Effector CD4-positive, alpha-beta T cell (primary cell): ENCODE data around the gene SETD1A.

ENCODE experiments used
- DNase-seq: peaks from one replicate; pipeline ENCODE4 v3.0.0-alpha.2; 2020

Gene SETD1A

DNA sequence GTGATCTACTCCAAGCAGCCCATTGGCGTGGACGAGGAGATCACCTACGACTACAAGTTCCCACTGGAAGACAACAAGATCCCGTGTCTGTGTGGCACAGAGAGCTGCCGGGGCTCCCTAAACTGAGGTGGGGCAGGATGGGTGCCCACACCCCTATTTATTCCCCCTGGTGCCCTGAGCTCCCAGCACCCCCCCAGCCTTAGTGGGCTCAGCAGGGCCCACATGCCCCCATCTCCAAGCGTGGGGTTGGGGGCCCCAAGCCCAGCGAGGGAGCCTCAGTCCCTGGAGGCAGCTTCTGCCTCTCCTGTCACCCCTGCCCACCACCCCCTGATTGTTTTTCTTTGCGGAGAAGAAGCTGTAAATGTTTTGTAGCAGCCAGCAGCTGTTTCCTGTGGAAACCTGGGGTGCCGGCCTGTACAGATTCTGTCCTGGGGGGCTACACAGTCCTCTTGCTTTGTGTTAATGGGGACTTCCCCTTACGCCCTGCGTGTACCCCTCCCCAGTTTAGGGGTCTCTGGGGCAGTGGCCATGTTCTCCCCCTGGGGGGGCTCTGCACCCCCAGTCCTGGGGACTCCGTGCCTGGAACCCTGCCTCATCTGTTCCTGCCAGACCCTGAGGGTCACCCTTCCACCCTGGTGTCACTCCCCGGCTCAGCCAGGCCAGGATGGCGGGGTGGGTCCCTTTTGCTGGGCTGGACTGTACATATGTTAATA, 26.5 kb downstream of the SETD1A start:
- no peak for DNase-seq

DNA sequence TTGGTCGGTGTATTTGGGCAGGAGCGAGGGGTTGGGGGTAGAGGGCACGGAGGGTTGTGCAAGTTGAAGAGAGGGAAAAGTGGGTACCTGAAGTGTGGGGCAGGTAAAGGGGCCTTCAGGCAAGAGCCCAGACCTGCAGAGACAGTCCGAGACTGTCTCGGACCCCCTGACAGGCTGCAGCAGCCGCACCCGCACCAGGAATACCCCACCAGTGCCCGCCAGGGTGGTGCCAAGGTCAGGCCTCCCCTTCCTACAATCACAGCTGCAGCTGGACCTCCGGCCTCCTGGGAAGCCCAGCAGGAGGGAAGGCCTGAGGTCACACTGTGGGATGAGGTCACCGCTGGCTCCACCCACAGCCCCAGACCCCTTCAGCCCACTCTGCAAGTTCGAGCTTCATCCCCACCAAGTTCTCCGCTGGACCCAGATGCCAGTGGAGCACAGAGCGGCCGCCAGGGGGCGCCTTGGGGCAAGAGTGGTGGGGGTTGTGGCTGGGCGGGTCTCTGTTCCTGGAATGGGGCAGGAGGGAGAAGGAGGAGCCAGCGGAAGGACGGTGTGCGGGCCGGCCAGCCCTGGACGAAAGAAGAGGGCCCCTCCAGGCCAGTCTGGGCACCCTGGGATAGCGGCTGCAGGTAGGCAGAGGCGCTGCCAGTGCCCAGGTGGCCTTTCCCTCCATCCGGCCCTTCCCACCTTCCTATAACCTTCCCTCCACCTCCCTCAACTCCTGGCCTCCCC, 27.3 kb downstream of the SETD1A start, which contains the start of gene HSD3B7:
Gene HSD3B7, plus strand, starts transcription at position 539 of the 732 bp plus-strand sequence. CDS start 452 bp downstream, outside the sequence.
- peak; percentile 77 for DNase-seq

DNA sequence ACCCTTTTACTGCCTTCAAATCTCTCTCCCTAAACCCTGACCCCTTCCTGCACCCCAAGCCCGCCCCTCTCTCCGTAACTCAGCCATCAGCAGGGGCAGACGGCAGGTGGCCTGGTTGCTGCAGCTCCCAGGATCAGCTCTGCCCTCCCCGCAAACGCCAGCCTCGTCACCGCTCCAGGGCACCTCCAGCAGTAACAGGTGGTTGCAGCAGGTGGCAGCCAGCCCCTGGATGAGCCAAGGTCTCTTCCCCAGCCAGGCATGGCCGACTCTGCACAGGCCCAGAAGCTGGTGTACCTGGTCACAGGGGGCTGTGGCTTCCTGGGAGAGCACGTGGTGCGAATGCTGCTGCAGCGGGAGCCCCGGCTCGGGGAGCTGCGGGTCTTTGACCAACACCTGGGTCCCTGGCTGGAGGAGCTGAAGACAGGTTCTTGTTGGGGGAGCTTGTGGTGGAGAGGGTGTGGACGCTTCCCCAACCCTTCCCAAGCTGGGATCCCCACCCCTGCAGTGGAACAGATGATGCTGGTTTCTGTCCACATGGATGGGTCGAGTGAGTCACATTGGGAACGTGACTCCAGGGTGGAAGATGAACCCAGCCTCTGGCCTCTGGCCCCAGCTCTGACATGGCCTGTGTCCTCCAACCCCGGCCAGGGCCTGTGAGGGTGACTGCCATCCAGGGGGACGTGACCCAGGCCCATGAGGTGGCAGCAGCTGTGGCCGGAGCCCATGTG, 28.0 kb downstream of the SETD1A start:
- no peak for DNase-seq

DNA sequence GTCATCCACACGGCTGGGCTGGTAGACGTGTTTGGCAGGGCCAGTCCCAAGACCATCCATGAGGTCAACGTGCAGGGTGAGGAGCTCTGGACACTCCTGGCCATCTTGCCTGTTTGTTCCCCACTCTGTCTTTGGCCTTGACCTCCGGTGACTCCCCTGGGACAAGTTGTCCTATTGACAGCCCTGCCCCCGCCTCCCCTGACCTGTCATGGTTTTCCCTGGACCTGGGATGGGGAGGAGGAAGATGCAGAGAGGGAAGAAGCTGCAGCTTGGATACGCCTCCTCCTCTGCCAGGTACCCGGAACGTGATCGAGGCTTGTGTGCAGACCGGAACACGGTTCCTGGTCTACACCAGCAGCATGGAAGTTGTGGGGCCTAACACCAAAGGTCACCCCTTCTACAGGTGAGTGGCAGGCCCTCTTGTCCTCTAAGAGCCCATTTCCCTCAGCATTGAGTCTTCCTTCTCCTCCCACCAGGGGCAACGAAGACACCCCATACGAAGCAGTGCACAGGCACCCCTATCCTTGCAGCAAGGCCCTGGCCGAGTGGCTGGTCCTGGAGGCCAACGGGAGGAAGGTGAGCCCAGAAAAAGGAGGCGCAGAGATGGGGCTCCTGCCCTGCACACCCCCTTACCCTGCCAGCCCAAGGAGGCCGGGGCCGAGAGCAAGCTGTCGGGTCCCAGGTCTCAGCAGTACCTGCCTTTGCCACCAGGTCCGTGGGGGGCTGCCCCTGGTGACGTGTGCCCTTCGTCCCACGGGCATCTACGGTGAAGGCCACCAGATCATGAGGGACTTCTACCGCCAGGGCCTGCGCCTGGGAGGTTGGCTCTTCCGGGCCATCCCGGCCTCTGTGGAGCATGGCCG, 28.8 kb downstream of the SETD1A start:
- no peak for DNase-seq

DNA sequence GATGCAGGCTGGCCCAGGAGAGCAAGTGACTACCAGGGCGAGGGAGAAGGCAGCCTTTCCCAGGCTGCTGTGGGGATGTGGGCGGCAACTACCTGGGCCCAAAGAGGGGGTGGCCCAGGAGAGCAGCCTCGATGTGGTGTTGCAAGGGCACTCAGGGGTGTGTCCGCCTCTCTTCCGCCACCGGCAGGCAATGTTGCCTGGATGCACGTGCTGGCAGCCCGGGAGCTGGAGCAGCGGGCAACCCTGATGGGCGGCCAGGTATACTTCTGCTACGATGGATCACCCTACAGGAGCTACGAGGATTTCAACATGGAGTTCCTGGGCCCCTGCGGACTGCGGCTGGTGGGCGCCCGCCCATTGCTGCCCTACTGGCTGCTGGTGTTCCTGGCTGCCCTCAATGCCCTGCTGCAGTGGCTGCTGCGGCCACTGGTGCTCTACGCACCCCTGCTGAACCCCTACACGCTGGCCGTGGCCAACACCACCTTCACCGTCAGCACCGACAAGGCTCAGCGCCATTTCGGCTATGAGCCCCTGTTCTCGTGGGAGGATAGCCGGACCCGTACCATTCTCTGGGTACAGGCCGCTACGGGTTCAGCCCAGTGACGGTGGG, 30.1 kb downstream of the SETD1A start:
- DNase-seq = no peak

DNA sequence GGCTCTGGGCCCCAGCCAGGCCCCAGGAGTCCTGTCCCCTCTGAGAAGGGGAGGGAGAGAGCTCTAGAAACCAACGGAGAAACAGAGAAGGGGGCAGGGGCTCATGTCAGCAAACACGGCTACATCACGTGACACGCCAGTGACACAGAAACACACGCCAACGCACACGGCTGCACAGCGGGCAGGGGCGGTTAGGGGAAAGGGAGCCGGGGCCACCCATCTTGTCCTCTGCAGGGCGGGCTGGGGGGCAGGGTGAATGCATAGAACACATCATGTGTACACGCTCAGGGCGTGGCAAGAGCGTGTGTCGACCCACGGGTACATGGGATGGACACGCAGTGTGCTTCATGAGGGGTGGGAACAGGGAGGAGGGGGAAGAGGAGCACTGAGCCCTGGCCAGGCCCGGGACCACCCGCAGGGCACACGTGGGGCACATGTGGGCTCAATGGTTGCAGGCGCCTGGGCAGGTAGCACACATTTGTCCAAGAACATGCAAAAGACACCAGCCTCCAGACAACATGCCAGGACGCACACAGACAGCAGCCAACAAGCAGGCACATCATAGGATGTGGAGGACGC, 32.0 kb downstream of the SETD1A start:
- no peak for DNase-seq

DNA sequence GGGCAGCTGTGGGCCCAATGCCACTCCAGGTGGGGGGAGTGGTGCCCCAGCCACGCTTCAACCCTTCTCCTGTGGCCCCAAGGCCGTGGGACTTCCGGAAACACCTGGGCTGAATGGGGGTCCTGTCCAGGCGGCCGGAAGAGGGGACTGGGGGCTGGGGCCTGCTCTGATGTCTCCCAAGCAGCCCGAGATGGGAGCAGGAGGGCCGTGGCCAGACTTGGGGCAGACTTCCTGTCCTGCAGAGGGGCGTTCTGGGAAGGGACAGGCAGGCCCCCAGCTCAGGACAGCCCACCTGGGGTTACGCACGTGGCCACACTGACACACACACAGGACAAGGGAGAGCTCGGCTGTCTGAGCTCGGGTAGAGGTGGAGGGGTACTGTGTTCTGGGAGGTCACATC, 32.6 kb downstream of the SETD1A start:
- DNase-seq = no peak

DNA sequence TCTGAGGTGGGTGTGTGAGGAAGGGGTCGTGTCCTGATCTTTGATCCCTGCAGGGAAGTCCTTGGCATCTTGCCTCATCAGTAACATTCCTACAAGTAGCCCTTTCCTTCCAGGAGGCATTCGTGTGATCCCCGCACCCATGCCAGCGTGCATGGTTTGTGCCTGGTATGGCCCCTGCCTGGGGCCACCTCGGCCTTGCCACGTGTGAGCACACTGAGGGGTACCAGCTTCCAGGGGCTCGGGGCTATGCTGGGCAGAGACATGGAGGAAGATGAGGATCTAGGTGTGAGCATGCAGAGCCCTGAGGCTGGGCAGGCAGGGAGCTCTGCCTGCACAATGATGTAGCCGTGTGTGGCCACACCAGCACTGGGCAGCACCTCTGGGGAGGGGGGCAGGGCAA, 33.5 kb downstream of the SETD1A start:
- DNase-seq = no peak

DNA sequence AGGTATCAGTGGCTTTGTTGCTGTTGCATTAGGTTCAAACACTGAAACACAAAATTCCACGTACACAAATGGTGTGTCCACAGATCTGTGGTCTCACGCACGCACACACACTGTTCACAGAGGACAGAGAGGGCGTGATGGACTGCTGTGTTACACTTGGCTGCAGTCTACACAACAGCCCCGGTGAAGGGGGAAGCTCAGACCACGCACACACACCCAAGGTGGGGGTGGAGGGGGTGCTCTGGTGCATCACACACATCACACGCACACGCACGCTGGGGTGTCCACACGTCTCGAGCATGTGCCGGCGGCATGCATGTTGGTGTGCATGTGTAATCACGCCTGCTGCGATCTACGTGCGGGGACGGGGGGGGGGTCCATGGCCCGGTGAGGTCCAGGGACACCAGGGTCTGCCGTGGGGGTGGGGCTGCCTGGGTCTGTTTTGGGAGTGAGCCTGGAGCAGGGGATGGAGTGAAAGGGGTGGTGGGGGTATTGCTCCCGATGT, 34.8 kb downstream of the SETD1A start:
- DNase-seq = no peak

DNA sequence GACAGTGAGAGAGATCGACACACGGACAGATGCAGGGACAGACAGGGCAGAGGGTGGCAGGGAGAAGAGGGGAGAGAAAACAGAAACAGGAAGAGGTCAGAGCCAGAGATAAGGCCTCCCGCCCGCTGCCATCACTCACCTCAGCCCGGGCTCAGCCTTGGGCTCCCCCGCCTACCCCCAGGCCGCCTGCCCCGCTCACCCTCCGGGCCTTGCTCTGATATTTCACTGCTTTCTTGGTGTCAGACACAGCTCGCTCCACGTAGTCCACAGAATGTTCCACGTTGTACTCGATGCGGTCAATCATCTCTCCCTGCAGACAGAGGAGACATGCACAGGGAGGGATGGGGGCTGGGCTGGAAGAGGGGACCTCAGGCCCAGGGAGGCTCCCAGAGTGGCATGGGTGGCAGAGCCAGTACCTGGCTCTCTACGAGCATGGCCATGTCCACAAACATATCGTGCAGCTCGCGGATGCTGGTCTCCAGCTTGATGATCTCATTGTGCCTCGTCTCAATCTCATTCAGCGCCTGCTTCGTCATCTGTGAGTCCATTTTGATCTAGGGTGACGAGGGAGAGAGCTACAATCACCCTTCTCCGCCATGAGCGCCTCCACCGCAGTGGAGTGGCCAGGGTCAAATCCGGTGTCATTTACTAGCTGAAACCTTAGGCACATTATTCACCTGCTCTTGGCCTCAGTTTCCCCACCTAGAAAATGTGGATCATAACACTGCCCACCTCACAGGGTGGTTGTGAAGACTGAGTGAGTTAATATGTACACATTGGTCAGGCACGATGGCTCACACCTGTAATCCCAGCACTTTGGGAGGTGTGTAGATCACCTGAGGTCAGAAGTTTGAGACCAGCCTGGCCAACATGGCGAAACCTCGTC, 35.6 kb downstream of the SETD1A start:
- DNase-seq = no peak

DNA sequence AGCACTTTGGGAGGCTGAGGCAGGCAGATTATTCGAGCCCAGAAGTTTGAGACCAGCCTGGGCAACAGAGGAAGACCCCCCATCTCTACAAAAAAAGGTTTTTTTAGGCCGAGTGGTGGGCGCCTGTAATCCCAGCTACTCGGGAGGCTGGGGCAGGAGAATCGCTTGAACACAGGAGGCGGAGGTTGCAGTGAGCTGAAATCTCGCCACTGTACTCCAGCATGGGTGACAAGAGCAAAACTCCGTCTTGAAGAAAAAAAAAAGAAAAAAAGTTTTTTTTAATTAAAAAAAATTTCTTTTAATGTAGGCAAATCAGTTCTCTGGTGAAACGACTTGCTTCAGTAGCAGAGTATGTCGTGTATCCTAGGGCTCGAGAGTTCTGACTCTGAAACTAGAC, 38.4 kb downstream of the SETD1A start:
- no peak for DNase-seq

DNA sequence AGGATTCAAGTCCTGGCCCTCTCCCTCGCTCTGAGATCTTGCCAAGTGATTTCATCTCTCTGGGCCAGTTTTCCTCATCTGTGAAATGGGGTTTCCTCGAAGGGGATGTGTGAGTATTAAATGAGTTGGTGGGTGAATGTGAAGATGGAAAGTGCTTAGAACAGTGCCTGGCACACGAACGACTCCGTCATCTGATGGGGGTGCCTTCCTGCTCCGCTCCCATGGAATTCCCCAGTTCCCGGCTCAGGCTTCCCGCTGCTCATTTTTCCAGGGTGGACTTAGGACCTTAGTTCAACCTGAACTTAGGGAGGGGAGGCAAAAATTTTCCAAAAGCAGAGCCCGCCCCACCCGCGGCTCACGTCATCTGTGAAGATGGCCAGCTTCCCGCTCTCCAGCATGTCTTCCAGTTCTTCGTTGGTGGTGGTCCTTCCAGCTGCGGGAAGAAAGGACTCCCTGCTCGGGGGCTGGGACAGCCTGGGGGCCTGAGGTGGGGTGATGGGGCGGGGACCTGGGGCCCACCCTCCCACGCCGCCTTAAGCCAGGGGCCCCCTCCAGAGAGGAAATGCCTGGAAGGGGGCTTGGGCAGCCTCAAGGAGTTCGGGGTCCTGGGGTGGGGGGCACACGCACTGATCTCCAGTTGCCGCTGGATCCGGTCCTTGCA, 38.9 kb downstream of the SETD1A start:
- no peak for DNase-seq

DNA sequence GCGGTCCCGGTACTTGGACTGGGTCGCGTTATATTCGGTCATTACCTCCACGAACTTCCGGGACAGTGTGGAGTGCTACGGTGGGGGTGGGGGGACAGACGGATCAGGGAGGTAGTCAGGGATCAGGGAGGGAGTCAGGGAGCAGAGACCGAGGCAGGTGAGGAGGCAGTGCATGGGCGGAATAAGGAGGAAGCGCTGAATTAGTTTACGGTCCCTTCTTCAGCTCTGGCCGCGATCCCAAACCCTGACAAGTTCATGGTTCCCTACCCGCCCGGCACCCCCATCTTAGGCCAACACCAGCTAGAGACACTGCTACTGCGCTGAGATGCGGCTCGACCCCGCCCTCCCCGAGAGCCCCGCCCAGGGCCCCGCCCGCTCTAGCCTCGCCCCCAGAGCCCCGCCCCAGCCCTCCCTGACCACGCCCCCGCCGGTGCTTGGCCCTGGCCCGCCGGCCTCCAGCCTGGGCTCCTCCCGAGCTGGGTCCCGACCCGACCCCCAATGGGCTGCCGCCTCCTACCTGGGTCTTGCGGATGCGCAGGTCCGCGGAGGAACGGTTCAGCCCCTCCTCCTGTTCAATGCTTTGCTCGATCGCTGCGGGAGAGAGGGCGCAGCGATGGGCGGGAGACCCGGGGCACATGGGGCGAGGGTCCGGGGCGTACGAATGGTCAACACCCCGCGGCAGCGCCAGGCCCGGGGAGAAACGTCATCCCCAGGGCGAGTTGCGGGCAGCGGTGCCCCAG, 39.6 kb downstream of the SETD1A start:
- peak; percentile 67 for DNase-seq

DNA sequence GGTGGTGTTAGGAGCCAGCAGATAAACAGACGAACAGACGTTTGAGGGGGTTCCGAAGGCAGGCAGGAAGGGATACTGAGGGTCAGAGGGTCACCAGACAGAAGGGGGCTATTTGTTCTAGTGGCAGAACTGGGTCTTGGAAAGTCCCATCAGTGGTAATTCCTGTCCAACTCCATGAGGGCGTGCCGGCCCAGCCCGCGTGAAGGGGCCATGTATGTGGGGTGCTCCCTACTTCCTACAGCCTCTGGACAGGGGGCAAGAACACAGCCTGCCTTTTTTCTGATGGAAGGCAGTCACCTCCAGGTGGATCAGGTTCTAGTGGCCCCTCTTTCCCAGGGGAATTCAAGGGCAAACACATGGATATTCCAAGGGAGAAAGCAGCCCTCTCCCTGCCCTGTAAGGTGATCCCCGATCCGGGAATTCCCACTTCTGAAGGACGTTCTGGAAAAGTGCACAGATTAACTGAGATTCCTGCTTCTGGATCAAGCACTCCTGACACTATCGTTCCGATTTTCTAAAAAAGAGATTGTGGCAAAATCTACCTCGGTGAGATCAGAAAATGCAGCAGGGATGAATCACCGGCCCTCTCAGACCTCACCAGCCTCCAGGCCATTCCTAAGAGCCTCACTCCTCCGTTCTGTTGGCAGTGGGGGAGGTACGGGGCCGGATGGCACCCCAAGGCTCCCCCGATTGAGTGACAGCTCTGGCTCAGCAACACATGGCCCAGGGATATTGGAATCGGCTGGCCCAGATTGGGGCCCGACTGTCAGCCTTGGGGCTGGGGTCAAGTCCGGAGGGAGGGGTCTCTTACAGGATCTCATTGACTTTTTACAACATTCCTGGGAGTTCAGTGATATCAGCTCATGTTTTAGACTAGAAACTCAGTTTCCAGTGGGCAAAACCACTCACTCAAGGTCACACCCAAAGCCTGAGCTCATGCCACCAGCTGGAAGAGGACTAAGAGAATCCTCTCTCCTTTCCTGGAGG, 40.5 kb downstream of the SETD1A start:
- no peak for DNase-seq

DNA sequence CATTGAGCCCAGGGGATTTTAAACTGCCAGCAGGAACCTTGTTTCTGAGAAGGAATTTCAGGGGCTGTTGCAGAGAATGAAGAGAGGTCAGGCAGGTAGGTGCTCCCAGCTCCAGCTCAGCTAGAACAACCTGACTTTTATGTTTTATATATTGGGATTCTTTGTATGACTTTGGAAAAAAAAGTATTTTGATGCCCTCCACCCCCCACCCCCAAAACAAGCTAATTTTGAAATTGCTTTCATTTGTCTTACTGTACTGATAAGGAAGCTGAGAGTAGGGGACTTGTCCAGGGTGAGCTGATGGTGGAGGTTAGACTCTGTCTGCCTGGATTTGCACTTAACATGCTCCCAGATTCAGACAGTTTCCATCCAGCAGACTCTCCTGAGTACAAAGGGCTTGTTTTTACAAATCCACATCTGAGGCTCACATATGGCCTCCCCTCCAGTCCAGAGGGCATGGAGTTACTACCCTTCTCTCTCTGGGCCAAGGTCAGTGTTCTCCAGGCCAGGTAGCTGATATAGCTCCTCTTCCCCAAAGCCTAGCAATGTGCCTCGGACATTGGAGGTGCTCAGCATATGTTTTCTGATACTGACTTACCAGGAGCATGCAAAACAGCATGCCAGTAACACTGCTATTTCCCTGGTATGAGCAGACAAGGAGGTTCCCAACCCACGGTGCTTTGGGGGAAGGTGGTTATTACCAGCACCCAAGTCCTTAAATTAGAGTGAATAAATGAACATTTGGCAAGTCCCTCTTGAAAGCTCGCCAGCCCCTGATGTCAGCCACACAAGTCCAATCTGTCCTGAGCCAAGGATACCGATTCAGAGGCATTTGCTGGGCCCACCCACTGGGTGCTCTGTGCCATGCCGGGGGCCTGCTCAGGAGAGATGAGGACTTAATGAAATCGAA, 41.6 kb downstream of the SETD1A start:
- DNase-seq = no peak

DNA sequence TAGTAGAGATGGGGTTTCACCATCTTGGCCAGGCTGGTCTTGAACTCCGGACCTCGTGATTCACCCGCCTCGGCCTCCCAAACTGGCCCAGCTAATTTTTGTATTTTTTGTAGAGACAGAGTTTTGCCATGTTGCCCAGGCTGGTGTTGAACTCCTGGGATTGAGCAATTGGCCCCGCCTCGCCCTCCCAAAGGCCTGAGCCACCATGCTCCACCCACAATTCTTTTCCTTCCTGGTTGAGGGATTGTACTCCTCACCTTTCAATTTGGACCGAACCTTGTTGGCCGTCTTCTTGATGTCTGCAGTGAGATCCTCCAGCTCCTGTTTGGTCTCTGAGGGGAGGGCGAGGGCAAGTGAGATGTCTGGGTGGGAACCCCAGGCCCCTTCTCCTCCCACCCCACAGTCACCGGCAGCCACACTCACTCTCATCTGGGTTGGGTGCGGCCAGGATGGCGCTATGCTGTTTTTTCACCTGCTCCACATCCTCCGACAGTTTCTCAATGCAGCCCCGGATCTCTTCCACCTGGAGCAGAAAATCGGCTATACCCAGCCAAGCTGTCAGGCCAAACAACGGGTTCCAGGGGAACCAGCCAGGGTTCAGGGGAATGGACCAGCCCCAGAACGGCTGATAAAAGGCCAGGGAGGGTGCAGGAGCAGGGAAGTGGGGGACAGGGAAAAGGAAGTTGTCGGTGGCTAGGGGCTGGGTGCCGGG, 43.3 kb downstream of the SETD1A start:
- no peak for DNase-seq
